AG09319 (cell line): ENCODE results near the gene CCNL1.
"Not testable (repeated sequence)": the region's sequence is repeated elsewhere in the genome, so short reads cannot be mapped to it uniquely, and the experiment has no call there.

Source experiments
- DNase-seq: peaks from one replicate; pipeline ENCODE4 v3.0.0-alpha.2; 2010; ENCODE audit warnings: low read depth; ENCODE audit errors: extremely low read depth
- CTCF ChIP-seq: IDR thresholded peaks from 2 replicates; pipeline ENCODE4 v1.5.1; 2011; ENCODE audit warnings: low read depth, mild to moderate bottlenecking, inconsistent platforms, low read length, moderate library complexity

Gene CCNL1

GRCh38 chr3:157175691-157176507 lies 16.0 kb upstream of the CCNL1 start:
- TF ChIP-seq CTCF: no peak
- DNase-seq: peak; percentile 54

GRCh38 chr3:157174649-157175498 lies 14.9 kb upstream of the CCNL1 start:
- no peak for TF ChIP-seq CTCF
- DNase-seq: peak; percentile 100

- no peak for DNase-seq
- TF ChIP-seq CTCF: no peak
These were observed 14.3 kb upstream of the CCNL1 start for GRCh38 chr3:157174290-157174648.

- not testable (repeated sequence) for DNase-seq
These were observed 13.4 kb upstream of the CCNL1 start for GRCh38 chr3:157173343-157173742.

GRCh38 chr3:157172746-157173145 lies 12.8 kb upstream of the CCNL1 start:
- no peak for DNase-seq

GRCh38 chr3:157170861-157171260 lies 10.9 kb upstream of the CCNL1 start:
- no peak for DNase-seq
- TF ChIP-seq CTCF: no peak

More at GRCh38 chr3:157172746-157173145, 12.8 kb upstream of the CCNL1 start:
- TF ChIP-seq CTCF: no peak

GRCh38 chr3:157167371-157168042 lies 7.6 kb upstream of the CCNL1 start:
- DNase-seq: no peak
- no peak for TF ChIP-seq CTCF
